HCT116 (cell line): ENCODE measurements around the gene CYBRD1. TPM values are rescaled to one million over a fixed set of nuclear protein-coding genes. Genes with fewer than 3 reads are reported as not detected.

Source experiments
- ATAC-seq: fragments of 200-7000 bp; cut with Tn5 transposase; 2 replicates; pipeline ENCODE4 v1.9.1; 2020; ENCODE audit warnings: mild to moderate bottlenecking, moderate library complexity
- BruUV-seq: library from RNA; stranded (reverse); fragments of 400-500 nt; replicated peaks from 2 replicates; lab custom pipeline; 2021; lab: Mats Ljungman, UMichigan
- CTCF ChIA-PET: fragments of 300-600 bp; sonication (Branson Sonifier 250); formaldehyde crosslinking; loops from one replicate; lab custom pipeline; 2021; ENCODE audit warnings: antibody characterized with exemption; lab: Charles Lee
- POLR2A ChIA-PET: fragments of 300-600, 350-600 bp; sonication (Branson Sonifier 250); formaldehyde crosslinking; loops from one replicate; lab custom pipeline; 2021; ENCODE audit warnings: antibody characterized with exemption; lab: Charles Lee
- RAD21 ChIA-PET, 2 experiments: fragments of 300-600 bp; sonication (Branson Sonifier 250); formaldehyde crosslinking; loops; one replicate each; lab custom pipeline; 2023; ENCODE audit warnings: low total read pairs in 2 of 2; ENCODE audit not compliant: uncharacterized antibody in 2 of 2, unreplicated experiment in 2 of 2, low non-redundant PET in 1 of 2; lab: Charles Lee
- DNase-seq: peaks from one replicate; pipeline ENCODE4 v3.0.0-alpha.2; 2010; ENCODE audit warnings: low read depth, low spot score
- H2AFZ ChIP-seq: fragments of 200-600 bp; shearing (Covaris generic), sonication (generic); 2 replicates; pipeline ENCODE4 v1.6.1; 2017; ENCODE audit warnings: low read depth, mixed run types, mixed read lengths, antibody characterized with exemption, low read length; ENCODE audit not compliant: poor library complexity, severe bottlenecking
- H3K27ac ChIP-seq: 2 replicates; pipeline ENCODE4 v1.5.1; 2012; ENCODE audit warnings: low read depth, low read length
- H3K27me3 ChIP-seq: fragments of 200-600 bp; sonication (generic); 2 replicates; pipeline ENCODE4 v1.6.1; 2016; ENCODE audit warnings: mixed run types, low read length, mixed read lengths; ENCODE audit not compliant: insufficient read depth
- H3K36me3 ChIP-seq, 2 experiments: fragments of 200-500 bp in 1 of 2; fragments of 200-600 bp in 1 of 2; sonication (Bioruptor generic) in 1 of 2; sonication (generic) in 1 of 2; 2 replicates each; pipeline versions ENCODE4 v1.5.1 to v1.6.1; 2014 to 2016; ENCODE audit warnings: low read length in 2 of 2, inconsistent platforms in 1 of 2, mixed read lengths in 1 of 2, mixed run types in 1 of 2; ENCODE audit not compliant: insufficient read depth in 2 of 2, control insufficient read depth in 1 of 2
- H3K4me1 ChIP-seq, 2 experiments: fragments of 200-600 bp in 1 of 2; sonication (generic) in 1 of 2; 2 replicates each; pipeline versions ENCODE4 v1.5.1 to v1.6.1; 2012 to 2017; ENCODE audit warnings: low read length in 2 of 2, inconsistent platforms in 1 of 2, mild to moderate bottlenecking in 1 of 2, mixed read lengths in 1 of 2, mixed run types in 1 of 2, moderate library complexity in 1 of 2; ENCODE audit not compliant: insufficient read depth in 2 of 2, control insufficient read depth in 1 of 2
- H3K4me2 ChIP-seq: fragments of 200-600 bp; sonication (generic); 2 replicates; pipeline ENCODE4 v1.6.1; 2017; ENCODE audit warnings: mixed run types, low read length, mixed read lengths
- H3K4me3 ChIP-seq, 2 experiments: fragments of 200-600 bp in 1 of 2; sonication (generic) in 1 of 2; replicated peaks in 1 of 2; 2 replicates each; pipeline ENCODE4 v1.5.1; 2011 to 2016; ENCODE audit warnings: low read length in 2 of 2, control low read depth in 1 of 2, low read depth in 1 of 2, mild to moderate bottlenecking in 1 of 2, mixed read lengths in 1 of 2, mixed run types in 1 of 2
- H3K79me2 ChIP-seq: fragments of 200-600 bp; sonication (generic); 2 replicates; pipeline ENCODE4 v1.6.1; 2017; ENCODE audit warnings: mild to moderate bottlenecking, mixed run types, low read length, moderate library complexity, mixed read lengths; ENCODE audit not compliant: insufficient read depth
- H3K9ac ChIP-seq: fragments of 200-600 bp; sonication (generic); 2 replicates; pipeline ENCODE4 v1.6.1; 2016; ENCODE audit warnings: low read length, mixed read lengths
- H3K9me2 ChIP-seq: fragments of 200-600 bp; sonication (generic), shearing (Covaris generic); 2 replicates; pipeline ENCODE4 v1.6.1; 2017; ENCODE audit warnings: mixed run types, mild to moderate bottlenecking, moderate library complexity; ENCODE audit not compliant: insufficient read depth
- H3K9me3 ChIP-seq, 2 experiments: fragments of 200-500 bp in 1 of 2; fragments of 200-600 bp in 1 of 2; sonication (Bioruptor generic) in 1 of 2; sonication (generic) in 1 of 2; 2 replicates each; pipeline ENCODE4 v1.6.1; 2014 to 2017; ENCODE audit warnings: low read length in 2 of 2, mixed read lengths in 2 of 2, inconsistent platforms in 1 of 2, low read depth in 1 of 2, mild to moderate bottlenecking in 1 of 2, mixed run types in 1 of 2, moderate library complexity in 1 of 2; ENCODE audit not compliant: control insufficient read depth in 1 of 2, insufficient read depth in 1 of 2
- H4K20me1 ChIP-seq: fragments of 200-600 bp; sonication (generic), shearing (Covaris generic); 2 replicates; pipeline ENCODE4 v1.6.1; 2017; ENCODE audit warnings: mixed run types, mild to moderate bottlenecking, moderate library complexity; ENCODE audit not compliant: insufficient read depth
- CEBPB ChIP-seq: IDR thresholded peaks from 2 replicates; pipeline ENCODE4 v1.6.1; 2012; ENCODE audit warnings: low read depth
- CTCF ChIP-seq, 3 experiments: fragments of 200-600 bp in 1 of 3; sonication (generic) in 1 of 3; IDR thresholded peaks in 2 of 3; conservative IDR thresholded peaks in 1 of 3; 2 replicates each; pipeline ENCODE4 v1.5.1; 2012 to 2017; ENCODE audit warnings: low read depth in 2 of 3, low read length in 2 of 3, antibody characterized with exemption in 1 of 3, borderline replicate concordance in 1 of 3, control low read depth in 1 of 3, mild to moderate bottlenecking in 1 of 3, mixed read lengths in 1 of 3, mixed run types in 1 of 3, moderate library complexity in 1 of 3; ENCODE audit not compliant: insufficient read depth in 1 of 3
- ELF1 ChIP-seq: IDR thresholded peaks from 2 replicates; pipeline ENCODE4 v1.6.1; 2012; ENCODE audit warnings: low read depth, borderline replicate concordance
- EZH2 ChIP-seq: fragments of 200-600 bp; sonication (generic); IDR thresholded peaks from 2 replicates; pipeline ENCODE4 v1.6.1; 2017; ENCODE audit warnings: antibody characterized with exemption, mixed run types
- EZH2phosphoT487 ChIP-seq: fragments of 200-600 bp; IDR thresholded peaks from 2 replicates; pipeline ENCODE4 v1.6.1; 2018; ENCODE audit warnings: antibody characterized with exemption, borderline replicate concordance
- FOSL1 ChIP-seq: IDR thresholded peaks from 2 replicates; pipeline ENCODE4 v1.6.1; 2012; ENCODE audit warnings: low read depth
- JUND ChIP-seq: IDR thresholded peaks from 2 replicates; pipeline ENCODE4 v1.6.1; 2012
- POLR2A ChIP-seq: IDR thresholded peaks from 2 replicates; pipeline ENCODE4 v1.7.0; 2011; ENCODE audit warnings: borderline replicate concordance; ENCODE audit not compliant: insufficient read depth, insufficient read length; ENCODE audit errors: extremely low read depth
- POLR2AphosphoS5 ChIP-seq: IDR thresholded peaks from 2 replicates; pipeline ENCODE4 v1.6.1; 2011; ENCODE audit warnings: mild to moderate bottlenecking, low read depth, low read length, moderate library complexity
- RAD21 ChIP-seq: IDR thresholded peaks from 2 replicates; pipeline ENCODE4 v1.6.1; 2012; ENCODE audit warnings: low read depth, mild to moderate bottlenecking
- REST ChIP-seq: IDR thresholded peaks from 2 replicates; pipeline ENCODE4 v1.6.1; 2012; ENCODE audit warnings: low read depth
- SIN3A ChIP-seq: IDR thresholded peaks from 2 replicates; pipeline ENCODE4 v1.6.1; 2012; ENCODE audit warnings: low read depth
- TCF7L2 ChIP-seq: IDR thresholded peaks from 2 replicates; pipeline ENCODE4 v1.7.0; 2011; ENCODE audit warnings: borderline replicate concordance, inconsistent platforms; ENCODE audit not compliant: insufficient read depth, insufficient read length; ENCODE audit errors: extremely low read depth
- ZBTB33 ChIP-seq: IDR thresholded peaks from 2 replicates; pipeline ENCODE4 v1.6.1; 2011; ENCODE audit warnings: mild to moderate bottlenecking, low read length, moderate library complexity; ENCODE audit not compliant: insufficient replicate concordance; ENCODE audit errors: extremely low read depth
- ZFX ChIP-seq: fragments of 450-650 bp; IDR thresholded peaks from 2 replicates; pipeline ENCODE4 v1.6.1; 2017
- ZNF274 ChIP-seq: fragments of 200-500 bp; sonication (Bioruptor generic); IDR thresholded peaks from 2 replicates; pipeline ENCODE4 v1.6.1; 2014; ENCODE audit warnings: mild to moderate bottlenecking, low read depth, low read length, inconsistent platforms
- intact Hi-C: fragments of 100-400 bp; cut with micrococcal nuclease; formaldehyde crosslinking; loops from 2 replicates; pipeline ENCODE4 v1.10.0; 2022
- total RNA-seq: library from RNA; stranded (reverse); gene quantifications from one replicate; pipeline ENCODE4 v1.2.1, GENCODE V29; 2021; ENCODE audit not compliant: unreplicated experiment
- TF ChIP-seq, protein P1 (sequence below): IDR thresholded peaks from 2 replicates; pipeline ENCODE4 v1.6.1; 2012

CYBRD1 gene
- total RNA-seq, 1 experiment from 2014 or later: 14.9 TPM

GRCh38 chr2:171523088-171524017, 1.1 kb downstream of the CYBRD1 start (continued):
- TF ChIP-seq CTCF (IDR thresholded peaks at IDR 0.05 in 2 of 3, conservative IDR thresholded peaks at IDR 0.05 in 1 of 3; ENCODE audit: borderline replicate concordance in 1 of 3, insufficient read depth in 1 of 3, low read depth in 2 of 3, low read length in 2 of 3) (no peak), EZH2 (no peak), POLR2A (no peak), JUND (no peak)

- RAD21 ChIA-PET: no interaction called here
- intact Hi-C loops: no loop called here
- no peaks in the 10 kb centered on the region for H4K20me1 ChIP-seq
- DNase-seq (no peak), ATAC-seq (no peak)
- H3K4me1 ChIP-seq: peaks cover 14 to 23% of the 10 kb centered on the region in 2 experiments
- no peak overlapping the region for H3K9ac ChIP-seq
- POLR2A ChIA-PET: no interaction called here
- no peaks in the 10 kb centered on the region for H3K27me3 ChIP-seq
- H3K4me2 ChIP-seq: peak overlapping the region; percentile 100
- TSS peak; percentile 39 for BruUV-seq
- no peaks in the 10 kb centered on the region for H3K9me3 ChIP-seq
- no peak overlapping the region for H2AFZ ChIP-seq
- H3K27ac ChIP-seq: no peak overlapping the region
- H3K9me2 ChIP-seq: no peaks in the 10 kb centered on the region
- CTCF ChIA-PET: no interaction called here
- H3K36me3 ChIP-seq: no peaks in the 10 kb centered on the region
- H3K79me2 ChIP-seq: no peaks in the 10 kb centered on the region
- H3K4me3 ChIP-seq: peak overlapping the region in 1 of 2 experiments; percentile 90; a peak in 1 of 4 replicates
- TF ChIP-seq POLR2AphosphoS5: no peak
- TF ChIP-seq TCF7L2: no peak
- TF ChIP-seq POLR2A: no peak
- TF ChIP-seq ZNF274: no peak
- TF ChIP-seq EZH2: no peak
- TF ChIP-seq ELF1: no peak
- no peak for TF ChIP-seq FOSL1
- TF ChIP-seq ZFX: no peak
- TF ChIP-seq, protein P1, sequence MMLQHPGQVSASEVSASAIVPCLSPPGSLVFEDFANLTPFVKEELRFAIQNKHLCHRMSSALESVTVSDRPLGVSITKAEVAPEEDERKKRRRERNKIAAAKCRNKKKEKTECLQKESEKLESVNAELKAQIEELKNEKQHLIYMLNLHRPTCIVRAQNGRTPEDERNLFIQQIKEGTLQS: no peak
- TF ChIP-seq RAD21: no peak
- no peak for TF ChIP-seq SIN3A
- TF ChIP-seq EZH2phosphoT487: no peak
- TF ChIP-seq CEBPB: no peak
- no peak for TF ChIP-seq ZBTB33
- TF ChIP-seq REST: no peak
Observed at GRCh38 chr2:171524018-171524401, 1.7 kb downstream of the CYBRD1 start.
